Measurements from ENCODE around the gene GOLGA6L7.
"Not testable (repeated sequence)": the region's sequence is repeated elsewhere in the genome, so short reads cannot be mapped to it uniquely, and the experiment has no call there.

The GOLGA6L7 gene

GRCh38 chr15:28884151-28884940, 35.9 kb upstream of the GOLGA6L7 start:
- no peak for DNase-seq (ENCODE audit: low spot score)

- no peak for DNase-seq (ENCODE audit: low spot score)
These were observed 33.2 kb upstream of the GOLGA6L7 start for GRCh38 chr15:28881600-28881999.

GRCh38 chr15:28881170-28881569, 32.7 kb upstream of the GOLGA6L7 start:
- no peak for DNase-seq (ENCODE audit: low spot score)

GRCh38 chr15:28880680-28881079, 32.2 kb upstream of the GOLGA6L7 start:
- DNase-seq (ENCODE audit: low spot score) = no peak

- no peak for DNase-seq (ENCODE audit: low spot score)
These were observed 31.1 kb upstream of the GOLGA6L7 start for GRCh38 chr15:28879551-28879950.

GRCh38 chr15:28878209-28878608, 29.8 kb upstream of the GOLGA6L7 start:
- no peak for DNase-seq (ENCODE audit: low spot score)

GRCh38 chr15:28876845-28877185, 28.4 kb upstream of the GOLGA6L7 start:
- DNase-seq (ENCODE audit: low spot score) = no peak

- DNase-seq (ENCODE audit: low spot score) = no peak
These were observed 27.8 kb upstream of the GOLGA6L7 start for GRCh38 chr15:28876131-28876844.

- DNase-seq (ENCODE audit: low spot score) = no peak
These were observed 27.1 kb upstream of the GOLGA6L7 start for GRCh38 chr15:28875461-28876000.

- DNase-seq (ENCODE audit: low spot score) = peak; percentile 21
These were observed 25.2 kb upstream of the GOLGA6L7 start for GRCh38 chr15:28873585-28874190.

GRCh38 chr15:28873006-28873405, 24.6 kb upstream of the GOLGA6L7 start:
- DNase-seq (ENCODE audit: low spot score) = no peak

- DNase-seq (ENCODE audit: low spot score) = no peak
These were observed 22.7 kb upstream of the GOLGA6L7 start for GRCh38 chr15:28871168-28871567.

- no peak for DNase-seq (ENCODE audit: low spot score)
These were observed 20.4 kb upstream of the GOLGA6L7 start for GRCh38 chr15:28868744-28869345.

- DNase-seq (ENCODE audit: low spot score) = not testable (repeated sequence)
These were observed 13.3 kb upstream of the GOLGA6L7 start for GRCh38 chr15:28861589-28862293.

GRCh38 chr15:28861031-28861534, 12.6 kb upstream of the GOLGA6L7 start:
- no peak for DNase-seq (ENCODE audit: low spot score)

GRCh38 chr15:28854578-28854977, 6.1 kb upstream of the GOLGA6L7 start:
- not testable (repeated sequence) for DNase-seq (ENCODE audit: low spot score)

GRCh38 chr15:28853654-28854053, 5.2 kb upstream of the GOLGA6L7 start:
- not testable (repeated sequence) for DNase-seq (ENCODE audit: low spot score)

- DNase-seq (ENCODE audit: low spot score) = not testable (repeated sequence)
These were observed 1.3 kb upstream of the GOLGA6L7 start for GRCh38 chr15:28849766-28850165.

- DNase-seq (ENCODE audit: low spot score) = not testable (repeated sequence)
These were observed 827 bp upstream of the GOLGA6L7 start for GRCh38 chr15:28849271-28849670.

GRCh38 chr15:28847959-28848358, 485 bp downstream of the GOLGA6L7 start:
- DNase-seq (ENCODE audit: low spot score) = not testable (repeated sequence)

- not testable (repeated sequence) for DNase-seq (ENCODE audit: low spot score)
These were observed 1.2 kb downstream of the GOLGA6L7 start for GRCh38 chr15:28847247-28847646.

Measured in CD4-positive, alpha-beta T cell treated with Interleukin-2 at 100 ng/mL for 4 hours (primary cell).